ENCODE data around the gene PPP2R5C. TPM values are rescaled to one million over a fixed set of nuclear protein-coding genes. Genes with fewer than 3 reads are reported as not detected.

The PPP2R5C gene
- total and polyA plus RNA-seq, 9 of the 15 experiments (the other 6 are each of a cell fraction or from before 2014, with no cell fraction given): 284 to 617 (median 395) TPM

DNA sequence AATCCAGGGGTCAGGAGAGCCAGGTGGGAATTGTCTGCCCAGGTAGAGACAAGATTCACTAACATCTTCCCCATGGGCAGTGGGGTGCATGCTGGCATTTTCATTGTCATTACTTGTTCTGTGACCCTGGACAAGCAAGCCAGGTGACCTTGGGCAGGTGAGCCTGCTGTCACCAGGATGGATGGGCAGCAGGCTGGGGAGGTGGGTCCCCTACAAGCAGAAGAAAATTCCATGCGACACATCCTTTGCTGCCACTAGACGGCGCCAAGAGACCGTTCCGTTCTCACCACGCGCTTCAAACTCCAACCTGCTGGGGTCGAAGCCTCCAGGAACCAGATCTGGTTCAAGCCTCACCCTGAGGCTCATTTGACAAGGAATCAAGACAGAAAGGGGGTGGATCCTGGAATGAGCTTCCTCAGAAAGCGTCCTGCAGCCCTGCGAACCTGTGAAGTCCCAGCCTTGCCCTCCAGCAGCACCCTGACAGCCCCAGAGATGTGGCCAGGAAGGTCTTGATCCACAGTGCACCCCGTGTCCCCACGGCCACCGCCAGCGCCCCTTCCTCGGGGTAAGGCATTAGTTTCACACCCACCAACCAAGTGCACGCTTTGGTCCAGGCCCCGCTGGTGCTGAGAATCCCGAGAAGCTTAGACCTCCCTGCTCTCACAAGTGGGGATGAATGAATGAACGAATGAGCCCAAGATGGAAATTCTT, 199.7 kb downstream of the PPP2R5C start (continued):
- TF ChIP-seq, protein P1, sequence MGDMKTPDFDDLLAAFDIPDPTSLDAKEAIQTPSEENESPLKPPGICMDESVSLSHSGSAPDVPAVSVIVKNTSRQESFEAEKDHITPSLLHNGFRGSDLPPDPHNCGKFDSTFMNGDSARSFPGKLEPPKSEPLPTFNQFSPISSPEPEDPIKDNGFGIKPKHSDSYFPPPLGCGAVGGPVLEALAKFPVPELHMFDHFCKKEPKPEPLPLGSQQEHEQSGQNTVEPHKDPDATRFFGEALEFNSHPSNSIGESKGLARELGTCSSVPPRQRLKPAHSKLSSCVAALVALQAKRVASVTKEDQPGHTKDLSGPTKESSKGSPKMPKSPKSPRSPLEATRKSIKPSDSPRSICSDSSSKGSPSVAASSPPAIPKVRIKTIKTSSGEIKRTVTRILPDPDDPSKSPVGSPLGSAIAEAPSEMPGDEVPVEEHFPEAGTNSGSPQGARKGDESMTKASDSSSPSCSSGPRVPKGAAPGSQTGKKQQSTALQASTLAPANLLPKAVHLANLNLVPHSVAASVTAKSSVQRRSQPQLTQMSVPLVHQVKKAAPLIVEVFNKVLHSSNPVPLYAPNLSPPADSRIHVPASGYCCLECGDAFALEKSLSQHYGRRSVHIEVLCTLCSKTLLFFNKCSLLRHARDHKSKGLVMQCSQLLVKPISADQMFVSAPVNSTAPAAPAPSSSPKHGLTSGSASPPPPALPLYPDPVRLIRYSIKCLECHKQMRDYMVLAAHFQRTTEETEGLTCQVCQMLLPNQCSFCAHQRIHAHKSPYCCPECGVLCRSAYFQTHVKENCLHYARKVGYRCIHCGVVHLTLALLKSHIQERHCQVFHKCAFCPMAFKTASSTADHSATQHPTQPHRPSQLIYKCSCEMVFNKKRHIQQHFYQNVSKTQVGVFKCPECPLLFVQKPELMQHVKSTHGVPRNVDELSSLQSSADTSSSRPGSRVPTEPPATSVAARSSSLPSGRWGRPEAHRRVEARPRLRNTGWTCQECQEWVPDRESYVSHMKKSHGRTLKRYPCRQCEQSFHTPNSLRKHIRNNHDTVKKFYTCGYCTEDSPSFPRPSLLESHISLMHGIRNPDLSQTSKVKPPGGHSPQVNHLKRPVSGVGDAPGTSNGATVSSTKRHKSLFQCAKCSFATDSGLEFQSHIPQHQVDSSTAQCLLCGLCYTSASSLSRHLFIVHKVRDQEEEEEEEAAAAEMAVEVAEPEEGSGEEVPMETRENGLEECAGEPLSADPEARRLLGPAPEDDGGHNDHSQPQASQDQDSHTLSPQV (IDR thresholded peaks at IDR 0.05): peak; percentile 50; the same call in 1 of the 2 replicates
- TF ChIP-seq HMG20A (CRISPR knock-in tag; conservative IDR thresholded peaks at IDR 0.05) (no peak), RAD21 (CRISPR knock-in tag; conservative IDR thresholded peaks at IDR 0.05 in 1 of 2, IDR thresholded peaks at IDR 0.05 in 1 of 2) (peak; percentile 59 to 79), ZKSCAN3 (CRISPR knock-in tag; IDR thresholded peaks at IDR 0.05) (no peak), POLR2H (tag; IDR thresholded peaks at IDR 0.05; ENCODE audit: low read depth) (no peak)
- TF ChIP-seq, protein P2, sequence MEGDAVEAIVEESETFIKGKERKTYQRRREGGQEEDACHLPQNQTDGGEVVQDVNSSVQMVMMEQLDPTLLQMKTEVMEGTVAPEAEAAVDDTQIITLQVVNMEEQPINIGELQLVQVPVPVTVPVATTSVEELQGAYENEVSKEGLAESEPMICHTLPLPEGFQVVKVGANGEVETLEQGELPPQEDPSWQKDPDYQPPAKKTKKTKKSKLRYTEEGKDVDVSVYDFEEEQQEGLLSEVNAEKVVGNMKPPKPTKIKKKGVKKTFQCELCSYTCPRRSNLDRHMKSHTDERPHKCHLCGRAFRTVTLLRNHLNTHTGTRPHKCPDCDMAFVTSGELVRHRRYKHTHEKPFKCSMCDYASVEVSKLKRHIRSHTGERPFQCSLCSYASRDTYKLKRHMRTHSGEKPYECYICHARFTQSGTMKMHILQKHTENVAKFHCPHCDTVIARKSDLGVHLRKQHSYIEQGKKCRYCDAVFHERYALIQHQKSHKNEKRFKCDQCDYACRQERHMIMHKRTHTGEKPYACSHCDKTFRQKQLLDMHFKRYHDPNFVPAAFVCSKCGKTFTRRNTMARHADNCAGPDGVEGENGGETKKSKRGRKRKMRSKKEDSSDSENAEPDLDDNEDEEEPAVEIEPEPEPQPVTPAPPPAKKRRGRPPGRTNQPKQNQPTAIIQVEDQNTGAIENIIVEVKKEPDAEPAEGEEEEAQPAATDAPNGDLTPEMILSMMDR (IDR thresholded peaks at IDR 0.05 in 2 of 3, conservative IDR thresholded peaks at IDR 0.05 in 1 of 3; ENCODE audit: insufficient read depth in 2 of 3, low read depth in 1 of 3, low read length in 3 of 3): peak; percentile 84 to 96 (median 85)
- TF ChIP-seq, protein P3, sequence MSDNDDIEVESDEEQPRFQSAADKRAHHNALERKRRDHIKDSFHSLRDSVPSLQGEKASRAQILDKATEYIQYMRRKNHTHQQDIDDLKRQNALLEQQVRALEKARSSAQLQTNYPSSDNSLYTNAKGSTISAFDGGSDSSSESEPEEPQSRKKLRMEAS (CRISPR knock-in tag; IDR thresholded peaks at IDR 0.05): peak; percentile 80
- TF ChIP-seq, protein P4, sequence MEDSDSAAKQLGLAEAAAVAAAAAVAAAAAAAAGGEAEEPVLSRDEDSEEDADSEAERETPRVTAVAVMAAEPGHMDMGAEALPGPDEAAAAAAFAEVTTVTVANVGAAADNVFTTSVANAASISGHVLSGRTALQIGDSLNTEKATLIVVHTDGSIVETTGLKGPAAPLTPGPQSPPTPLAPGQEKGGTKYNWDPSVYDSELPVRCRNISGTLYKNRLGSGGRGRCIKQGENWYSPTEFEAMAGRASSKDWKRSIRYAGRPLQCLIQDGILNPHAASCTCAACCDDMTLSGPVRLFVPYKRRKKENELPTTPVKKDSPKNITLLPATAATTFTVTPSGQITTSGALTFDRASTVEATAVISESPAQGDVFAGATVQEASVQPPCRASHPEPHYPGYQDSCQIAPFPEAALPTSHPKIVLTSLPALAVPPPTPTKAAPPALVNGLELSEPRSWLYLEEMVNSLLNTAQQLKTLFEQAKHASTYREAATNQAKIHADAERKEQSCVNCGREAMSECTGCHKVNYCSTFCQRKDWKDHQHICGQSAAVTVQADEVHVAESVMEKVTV (CRISPR knock-in tag; IDR thresholded peaks at IDR 0.05): 0 out of 2 replicates have a peak, but pooled peaks have one; percentile 7
- TF ChIP-seq, protein P5, sequence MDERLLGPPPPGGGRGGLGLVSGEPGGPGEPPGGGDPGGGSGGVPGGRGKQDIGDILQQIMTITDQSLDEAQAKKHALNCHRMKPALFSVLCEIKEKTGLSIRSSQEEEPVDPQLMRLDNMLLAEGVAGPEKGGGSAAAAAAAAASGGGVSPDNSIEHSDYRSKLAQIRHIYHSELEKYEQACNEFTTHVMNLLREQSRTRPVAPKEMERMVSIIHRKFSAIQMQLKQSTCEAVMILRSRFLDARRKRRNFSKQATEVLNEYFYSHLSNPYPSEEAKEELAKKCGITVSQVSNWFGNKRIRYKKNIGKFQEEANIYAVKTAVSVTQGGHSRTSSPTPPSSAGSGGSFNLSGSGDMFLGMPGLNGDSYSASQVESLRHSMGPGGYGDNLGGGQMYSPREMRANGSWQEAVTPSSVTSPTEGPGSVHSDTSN (CRISPR knock-in tag; IDR thresholded peaks at IDR 0.05; ENCODE audit: low read depth): no peak
- TF ChIP-seq, protein P5 (tag; conservative IDR thresholded peaks at IDR 0.05; ENCODE audit: low read depth): peak; percentile 39
- TF ChIP-seq, protein P6, sequence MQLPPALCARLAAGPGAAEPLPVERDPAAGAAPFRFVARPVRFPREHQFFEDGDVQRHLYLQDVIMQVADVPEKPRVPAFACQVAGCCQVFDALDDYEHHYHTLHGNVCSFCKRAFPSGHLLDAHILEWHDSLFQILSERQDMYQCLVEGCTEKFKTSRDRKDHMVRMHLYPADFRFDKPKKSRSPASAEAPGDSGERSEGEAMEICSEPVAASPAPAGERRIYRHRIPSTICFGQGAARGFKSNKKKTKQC (CRISPR knock-in tag; IDR thresholded peaks at IDR 0.05): no peak
- TF ChIP-seq, protein P7, sequence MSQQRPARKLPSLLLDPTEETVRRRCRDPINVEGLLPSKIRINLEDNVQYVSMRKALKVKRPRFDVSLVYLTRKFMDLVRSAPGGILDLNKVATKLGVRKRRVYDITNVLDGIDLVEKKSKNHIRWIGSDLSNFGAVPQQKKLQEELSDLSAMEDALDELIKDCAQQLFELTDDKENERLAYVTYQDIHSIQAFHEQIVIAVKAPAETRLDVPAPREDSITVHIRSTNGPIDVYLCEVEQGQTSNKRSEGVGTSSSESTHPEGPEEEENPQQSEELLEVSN (IDR thresholded peaks at IDR 0.05; ENCODE audit: borderline replicate concordance in 1 of 2, extremely low read depth in 1 of 2, insufficient read depth in 1 of 2, insufficient read length in 1 of 2, low read depth in 1 of 2, low read length in 1 of 2, poor library complexity in 1 of 2, severe bottlenecking in 1 of 2): peak; percentile 61 to 86
